HuH-7.5 (cell line): ENCODE results near the gene CNTNAP2.
"Not testable (repeated sequence)": the region's sequence is repeated elsewhere in the genome, so short reads cannot be mapped to it uniquely, and the experiment has no call there.

Source experiments
- DNase-seq: peaks from one replicate; pipeline ENCODE4 v3.0.0; 2011; ENCODE audit warnings: low spot score

Gene CNTNAP2

DNA sequence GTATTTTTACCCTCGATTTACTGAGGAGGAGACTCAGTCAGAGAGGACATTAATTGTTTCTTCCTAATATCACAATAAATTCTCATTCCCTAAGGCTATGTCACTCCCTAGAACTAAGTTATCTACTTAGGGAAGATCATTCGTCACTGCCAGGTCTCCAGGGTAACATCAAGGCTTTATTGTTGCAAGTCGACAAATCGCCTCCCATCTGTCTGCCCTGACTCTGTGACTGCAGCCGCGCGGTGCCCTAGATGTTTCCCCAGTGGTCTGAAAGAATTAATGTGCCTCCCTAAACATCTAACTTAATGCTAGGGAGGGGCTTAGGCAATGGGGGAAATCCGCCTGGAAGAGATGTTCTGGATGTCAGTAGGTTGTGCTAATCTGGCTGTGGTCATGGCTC, 1915.2 kb downstream of the CNTNAP2 start:
- no peak for DNase-seq

DNA sequence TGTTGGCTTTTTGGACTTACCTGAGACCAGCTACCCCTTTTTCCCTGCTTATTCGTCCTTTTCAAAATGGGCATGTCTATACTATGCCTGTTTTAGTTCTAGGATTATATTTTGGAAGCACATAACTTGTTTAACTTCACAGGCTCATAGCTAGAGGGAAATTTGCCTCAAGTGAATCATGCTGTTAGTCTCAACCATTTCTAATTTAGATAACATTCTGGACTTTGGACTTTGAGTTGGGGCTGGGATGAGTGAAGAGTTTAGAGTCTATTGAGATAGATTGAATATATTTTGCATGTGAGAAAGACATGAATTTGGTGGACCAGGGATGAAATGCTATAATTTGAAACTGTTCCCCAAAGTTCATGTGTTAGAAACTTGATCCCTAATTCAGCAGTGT, 1919.3 kb downstream of the CNTNAP2 start:
- DNase-seq = no peak

DNA sequence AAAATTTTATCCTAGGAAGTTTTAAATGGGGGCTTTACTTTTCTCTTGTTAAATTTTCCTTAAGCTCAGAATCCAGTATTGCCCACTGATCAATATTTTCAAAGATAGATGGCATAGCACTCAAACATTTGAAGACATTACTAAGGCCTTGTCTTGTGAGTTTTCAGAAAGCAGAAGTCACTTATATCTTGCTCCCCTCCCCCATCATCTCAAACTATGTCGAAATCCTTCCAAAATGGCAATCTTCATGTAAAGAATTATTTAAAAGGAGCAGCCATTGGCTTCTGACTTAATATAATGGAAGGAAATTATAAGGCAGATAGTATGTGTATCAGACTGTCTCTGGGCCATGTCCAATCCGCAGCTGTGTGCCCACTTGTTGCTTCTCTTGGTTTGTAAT, 1920.4 kb downstream of the CNTNAP2 start:
- DNase-seq = no peak

DNA sequence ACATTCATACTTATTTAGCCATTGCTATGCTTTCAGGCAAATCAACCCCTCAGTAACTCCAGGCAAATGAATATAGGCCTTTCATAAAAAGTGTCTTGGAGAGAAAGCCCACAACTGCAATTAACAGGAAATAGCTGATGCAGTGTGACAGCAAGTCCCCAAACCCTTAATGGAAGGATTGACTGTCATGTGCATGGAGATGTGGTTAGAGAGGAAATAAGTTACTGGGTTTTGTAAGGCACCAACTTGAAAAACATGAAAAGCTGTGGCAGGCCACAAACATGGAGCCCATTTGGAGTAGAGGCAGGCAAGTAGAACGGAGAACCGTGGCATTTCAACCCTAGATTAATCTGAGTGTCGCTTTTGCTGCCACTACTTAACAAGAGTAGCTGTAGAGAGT, 1924.6 kb downstream of the CNTNAP2 start:
- DNase-seq = no peak

DNA sequence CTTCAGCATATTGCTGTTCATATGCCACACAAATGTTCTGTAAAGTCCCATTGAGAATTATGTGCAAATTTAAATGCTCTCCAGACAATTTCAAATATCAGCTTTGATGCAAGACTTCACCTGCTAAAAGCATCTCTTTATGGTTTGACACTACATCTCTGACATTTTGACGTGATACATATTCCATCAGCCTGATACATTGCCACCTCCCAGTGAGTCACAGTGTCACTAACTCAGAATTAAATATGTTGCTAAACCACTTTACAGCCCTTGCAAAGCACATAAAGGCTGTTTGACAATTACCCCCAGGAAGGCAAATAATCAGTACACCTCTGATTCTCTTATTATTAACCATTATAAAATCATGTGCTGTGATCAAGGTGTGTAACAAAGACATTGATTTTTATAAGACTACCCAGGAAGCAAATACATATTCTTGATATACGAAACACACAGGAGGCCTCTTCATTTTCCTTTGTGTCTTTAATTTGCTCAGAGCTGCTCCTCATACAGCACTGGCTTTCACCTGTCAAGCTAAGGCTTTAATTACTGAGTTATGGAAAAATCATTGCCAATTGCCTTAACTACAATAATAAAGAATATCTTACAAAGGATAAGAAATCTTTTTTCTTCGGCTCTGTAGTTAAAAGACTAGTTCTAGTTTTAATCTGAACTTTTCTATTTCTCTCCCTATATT, 1926.5 kb downstream of the CNTNAP2 start:
- DNase-seq = no peak

DNA sequence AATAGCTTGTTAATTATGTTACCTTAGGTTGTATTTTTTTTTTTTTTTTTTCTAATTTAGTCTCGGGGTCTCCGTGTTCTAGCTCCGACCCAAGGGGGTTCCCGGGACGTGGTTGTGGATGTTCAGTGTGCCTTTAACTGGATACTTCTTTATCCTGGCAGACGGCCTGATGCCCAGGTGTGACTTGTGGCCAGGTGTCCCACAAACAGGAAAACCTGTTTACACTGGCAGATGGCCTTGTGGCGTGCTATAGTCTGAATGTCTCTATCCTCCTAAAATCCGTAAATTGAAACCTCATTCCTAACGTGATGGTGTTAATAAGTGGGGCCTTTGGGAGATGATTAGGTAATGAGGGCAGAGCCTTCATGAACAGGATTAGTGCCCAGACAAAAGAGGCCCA, 1927.6 kb downstream of the CNTNAP2 start:
- DNase-seq = no peak

DNA sequence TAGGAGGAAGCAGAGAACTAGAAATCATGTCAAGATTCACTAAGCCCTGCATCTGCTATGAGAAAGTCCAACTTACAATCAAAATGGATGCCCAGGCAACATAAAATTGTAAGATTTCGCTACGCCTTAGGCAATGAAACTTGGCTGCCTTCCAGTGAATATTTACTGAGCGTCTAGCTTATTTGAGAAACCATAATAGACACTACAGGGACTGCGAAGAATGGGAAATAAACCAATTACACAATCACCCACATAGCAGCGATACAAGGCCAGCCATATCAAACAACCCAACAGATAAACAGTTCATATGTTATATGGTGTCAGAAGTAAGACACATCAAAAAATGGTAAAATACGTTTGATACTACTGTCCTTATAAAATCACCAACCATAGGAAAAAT, 1928.9 kb downstream of the CNTNAP2 start:
- DNase-seq = no peak

DNA sequence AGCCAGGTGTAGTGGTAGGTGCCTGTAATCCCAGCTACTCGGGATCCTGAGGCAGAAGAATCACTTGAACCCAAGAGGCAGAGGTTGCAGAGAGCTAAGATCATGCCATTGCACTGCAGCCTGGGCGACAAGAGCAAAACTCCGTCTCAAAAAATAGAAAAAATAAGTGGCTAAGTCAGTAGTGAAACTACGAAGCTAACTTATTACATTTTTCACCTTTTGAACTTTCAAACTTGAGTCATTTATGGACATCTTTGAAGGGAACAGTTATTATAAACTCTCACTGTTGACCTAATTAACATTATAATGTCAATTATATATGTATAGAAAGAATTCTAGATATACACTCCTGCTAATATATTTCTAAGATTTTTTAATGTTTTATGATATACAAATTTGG, 1932.5 kb downstream of the CNTNAP2 start:
- DNase-seq = no peak

DNA sequence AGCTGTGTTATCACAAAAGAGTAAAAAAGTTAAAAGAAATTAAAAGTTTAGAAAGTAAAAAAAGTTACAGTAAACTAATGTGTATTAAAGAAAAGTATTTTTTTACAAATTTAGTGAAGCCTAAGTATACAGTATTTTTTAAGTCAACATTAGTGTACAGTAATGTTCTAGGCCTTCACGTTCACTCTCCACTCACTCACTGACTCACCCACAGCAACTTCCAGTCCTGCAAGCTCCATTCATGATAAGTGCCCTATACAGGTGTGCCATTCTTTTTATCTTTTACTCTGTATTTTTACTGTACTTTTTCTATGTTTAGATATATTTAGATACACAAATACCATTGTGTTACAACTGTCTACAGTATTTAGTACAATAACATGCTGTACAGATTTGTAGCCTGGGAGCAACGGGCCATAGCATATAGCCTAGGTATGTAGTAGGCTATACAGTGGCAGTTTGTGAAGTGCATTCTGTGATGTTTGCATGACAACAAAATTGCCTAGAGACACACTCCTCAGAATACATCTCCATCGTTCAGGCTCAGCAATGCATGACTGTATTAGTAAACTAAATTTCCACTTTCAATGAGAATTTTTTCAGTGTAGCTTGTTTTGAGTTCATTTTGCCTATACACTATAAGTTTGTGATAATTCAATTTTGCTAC, 1934.0 kb downstream of the CNTNAP2 start:
- DNase-seq = no peak

DNA sequence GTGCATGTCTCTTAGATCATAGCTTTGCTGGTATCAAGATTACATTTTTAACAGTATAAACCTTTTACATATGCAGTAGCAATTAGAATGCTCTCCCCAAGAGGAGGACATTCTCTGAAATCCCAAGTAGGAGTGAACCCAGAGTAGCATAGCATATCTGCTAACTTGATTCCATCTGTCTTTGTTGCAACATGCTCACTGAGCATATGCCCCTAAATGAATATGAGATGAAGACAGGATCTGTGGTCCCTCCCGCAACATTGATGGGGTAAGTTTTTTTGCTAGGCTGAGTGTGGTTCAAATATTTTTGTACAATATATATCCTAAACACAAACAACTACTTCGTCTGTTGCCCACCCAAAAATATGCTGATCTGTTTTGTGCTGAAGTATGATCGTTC, 1939.8 kb downstream of the CNTNAP2 start:
- no peak for DNase-seq

DNA sequence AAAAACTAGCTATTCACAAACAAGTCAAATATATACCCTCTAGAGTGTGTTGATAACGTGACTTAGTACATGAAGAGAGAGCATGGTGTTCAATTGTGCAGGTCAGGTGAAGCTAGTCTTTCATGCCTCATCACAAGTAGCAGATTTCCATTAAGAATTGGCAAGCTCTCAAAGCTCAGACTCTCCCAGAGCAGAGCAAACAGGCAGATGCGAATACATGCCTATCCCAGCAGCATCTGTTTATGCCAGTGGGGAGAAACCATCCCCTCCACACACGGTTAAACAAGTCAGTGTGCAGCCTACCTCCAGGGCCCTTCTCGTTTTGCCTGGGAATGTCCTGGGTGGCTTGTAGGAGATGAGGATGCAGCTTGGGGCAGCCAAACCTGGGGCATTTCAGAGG, 1941.5 kb downstream of the CNTNAP2 start:
- no peak for DNase-seq

DNA sequence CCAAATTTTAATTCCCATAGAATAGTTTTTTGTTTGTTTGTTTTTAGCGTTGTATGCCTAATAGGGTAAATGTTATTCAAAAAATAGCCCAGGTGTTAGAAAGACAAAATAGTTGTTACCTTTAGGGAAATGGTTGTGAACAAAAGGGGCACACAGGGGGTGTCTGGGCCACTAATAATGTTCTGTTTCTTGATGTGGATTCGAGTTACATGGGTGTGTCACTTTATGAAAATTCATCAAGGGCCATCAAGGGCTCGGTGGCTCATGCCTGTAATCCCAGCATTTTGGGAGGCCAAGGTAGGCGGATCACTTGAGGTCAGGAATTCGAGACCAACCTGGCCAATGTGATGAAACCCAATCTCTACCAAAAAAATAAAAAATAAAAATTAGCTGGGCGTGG, 1942.2 kb downstream of the CNTNAP2 start:
- DNase-seq = no peak

DNA sequence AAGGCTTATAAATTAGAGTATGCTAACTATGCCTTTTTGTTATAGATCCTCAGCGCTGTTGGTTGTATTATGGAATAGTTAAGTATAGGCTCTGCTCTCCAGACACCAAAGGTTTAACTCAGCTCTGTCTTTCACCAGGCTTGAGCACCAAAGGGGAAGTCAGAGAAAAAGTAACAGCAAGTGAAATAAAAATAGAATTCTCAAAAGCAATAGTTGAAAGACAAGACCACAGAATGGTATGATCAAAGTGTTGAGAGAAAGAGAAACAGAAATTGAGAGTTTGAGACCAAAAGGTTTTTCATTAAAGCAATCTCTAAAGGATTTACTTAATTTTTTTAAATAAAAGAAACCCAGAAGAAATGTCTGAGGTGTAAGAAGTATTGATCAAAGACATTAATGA, 1944.1 kb downstream of the CNTNAP2 start:
- no peak for DNase-seq

DNA sequence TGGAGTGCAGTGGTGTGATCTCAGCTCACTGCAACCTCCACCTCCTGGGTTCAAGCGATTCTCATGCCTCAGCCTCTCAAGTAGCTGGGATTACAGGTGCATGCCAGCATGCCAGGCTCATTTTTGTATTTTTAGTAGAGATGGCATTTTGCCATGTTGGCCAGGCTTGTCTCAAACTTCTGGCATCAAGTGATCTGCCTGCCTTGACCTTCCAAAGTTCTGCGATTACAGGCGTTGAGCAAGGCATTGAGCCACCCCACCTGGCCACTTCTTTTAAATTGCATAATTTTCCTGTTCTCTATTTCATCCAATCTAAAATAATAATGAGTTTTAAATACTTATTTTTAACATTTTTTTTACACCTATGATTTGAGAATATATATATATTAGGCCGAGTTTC, 1961.5 kb downstream of the CNTNAP2 start:
- not testable (repeated sequence) for DNase-seq

DNA sequence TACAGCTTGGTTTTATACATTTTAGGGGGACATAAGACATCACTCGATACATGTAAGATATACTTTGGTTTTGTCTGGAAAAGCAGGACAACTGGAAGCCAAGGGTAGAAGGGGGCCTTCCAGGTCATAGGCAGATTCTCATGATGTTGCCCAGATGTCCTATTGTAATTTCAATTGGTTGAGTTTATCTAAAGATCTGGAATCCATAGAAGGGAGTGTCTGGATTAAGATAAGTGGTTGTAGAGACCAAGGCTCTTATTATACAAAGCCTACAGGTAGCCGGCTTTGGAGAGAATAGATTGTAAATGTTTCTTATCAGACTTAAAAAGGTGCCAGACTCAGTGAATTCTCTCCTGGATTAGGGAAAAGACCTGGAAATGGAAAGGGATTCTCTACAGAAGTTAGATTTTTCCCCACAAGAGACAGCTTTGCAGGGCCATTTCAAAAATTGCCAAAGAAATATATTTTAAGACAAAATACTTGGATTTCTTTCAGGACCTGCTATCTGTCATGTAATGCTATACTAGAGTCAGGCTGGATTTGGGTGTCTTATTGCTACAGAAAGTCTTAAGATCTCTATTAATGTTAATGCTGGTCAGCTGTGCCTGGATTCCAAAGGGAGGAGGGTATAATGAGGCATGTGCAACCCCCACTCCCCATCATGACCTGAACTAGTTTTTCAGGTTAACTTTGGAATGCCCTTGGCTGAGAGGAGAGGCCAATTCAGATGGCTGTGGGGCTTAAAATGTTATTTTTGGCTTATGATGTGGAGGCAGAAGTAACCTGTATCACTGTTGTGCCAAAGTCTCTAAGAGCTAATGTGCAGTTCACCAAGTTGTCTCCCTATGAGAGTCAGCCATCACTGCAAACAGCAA, 1962.8 kb downstream of the CNTNAP2 start:
- DNase-seq = no peak

DNA sequence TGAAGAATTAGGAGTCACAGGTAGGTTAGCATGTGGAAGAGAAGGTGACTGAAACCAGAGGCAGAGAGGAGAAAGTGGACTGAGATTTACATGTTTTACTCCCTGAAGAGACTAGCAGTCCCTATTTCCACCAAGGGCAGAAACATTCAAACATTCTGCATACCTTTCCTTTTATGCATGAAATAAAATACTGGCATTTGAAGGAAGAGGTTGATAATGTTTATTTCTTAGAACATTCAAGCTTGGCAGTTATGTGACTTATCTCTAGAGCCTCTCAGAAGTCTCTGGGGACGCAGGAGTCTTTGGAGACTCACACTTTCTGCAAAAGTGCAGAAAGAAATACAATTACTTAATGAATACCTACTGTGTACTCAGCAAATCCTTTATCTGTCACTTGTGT, 1966.8 kb downstream of the CNTNAP2 start:
- DNase-seq = no peak

DNA sequence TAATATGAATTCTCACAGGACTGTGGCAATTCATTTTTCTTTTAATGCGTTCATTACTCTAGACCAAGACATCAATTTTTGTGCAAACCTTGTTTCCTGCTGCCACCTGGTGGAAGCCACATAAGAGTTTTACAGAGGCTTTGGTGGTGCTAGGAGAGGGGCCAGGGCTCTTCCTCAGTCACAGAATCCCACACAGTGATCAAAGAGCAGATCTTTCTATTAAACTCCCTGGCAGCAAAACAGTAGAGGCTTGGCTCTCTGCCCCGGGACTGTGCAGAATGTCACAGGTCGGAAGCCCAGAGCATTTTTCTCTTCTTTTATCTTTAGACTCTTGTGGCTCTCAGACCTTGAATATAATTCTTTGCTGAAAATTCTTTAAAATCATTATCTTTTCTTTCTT, 1967.5 kb downstream of the CNTNAP2 start:
- no peak for DNase-seq

DNA sequence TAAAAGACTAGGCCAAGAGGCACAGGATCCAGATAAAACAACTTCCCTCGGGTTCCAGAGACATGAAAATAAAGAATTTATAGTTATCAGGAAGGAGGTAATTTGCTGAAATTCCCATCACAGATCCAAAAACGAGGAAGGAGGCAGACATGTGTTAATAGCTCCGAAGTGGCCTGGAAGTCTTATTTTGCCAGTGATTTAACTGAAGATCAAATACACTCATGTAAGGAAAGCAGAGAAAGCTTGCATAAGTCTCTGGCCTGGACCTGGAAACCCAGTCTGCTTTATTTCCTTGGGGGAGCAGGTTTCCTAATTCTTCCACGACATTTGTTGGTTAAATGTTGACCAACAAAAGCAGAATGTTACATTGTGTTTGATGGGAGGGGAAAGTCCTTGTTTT, 1975.3 kb downstream of the CNTNAP2 start:
- no peak for DNase-seq

DNA sequence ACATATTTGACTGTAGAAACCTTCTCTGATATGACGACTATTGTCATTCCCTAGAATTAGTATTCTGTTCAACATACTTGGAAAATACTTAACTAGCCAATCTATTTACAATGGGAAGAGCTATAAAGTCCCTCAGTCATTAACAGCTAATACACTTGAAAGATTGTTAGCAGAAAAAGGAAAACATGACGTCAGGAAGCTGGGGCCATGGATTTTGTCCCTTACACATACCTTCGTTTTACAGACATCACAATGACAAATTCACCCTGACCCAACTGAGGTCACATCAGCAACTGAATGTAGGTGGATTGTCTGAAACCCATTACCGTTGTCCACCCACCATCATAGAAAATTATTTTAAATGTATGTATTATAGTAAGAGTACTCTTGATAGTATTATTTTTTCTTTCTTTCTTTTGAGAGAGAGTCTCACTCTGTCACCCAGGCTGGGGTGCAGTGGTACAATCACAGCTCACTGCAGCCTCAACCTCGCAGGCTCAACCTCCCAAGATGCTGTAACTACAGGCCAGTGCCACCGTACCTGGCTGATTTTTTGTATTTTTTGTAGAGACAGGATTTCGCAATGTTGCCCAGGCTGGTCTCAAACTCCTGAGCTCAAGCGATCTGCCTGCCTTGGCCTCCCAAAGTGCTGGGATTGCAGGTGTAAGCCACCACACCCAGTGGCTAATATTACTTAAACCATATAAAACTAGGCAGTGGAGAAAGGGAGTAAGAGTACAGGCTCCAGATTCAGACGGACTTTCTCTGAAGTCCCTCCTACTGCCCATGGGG, 1977.0 kb downstream of the CNTNAP2 start:
- DNase-seq = no peak

DNA sequence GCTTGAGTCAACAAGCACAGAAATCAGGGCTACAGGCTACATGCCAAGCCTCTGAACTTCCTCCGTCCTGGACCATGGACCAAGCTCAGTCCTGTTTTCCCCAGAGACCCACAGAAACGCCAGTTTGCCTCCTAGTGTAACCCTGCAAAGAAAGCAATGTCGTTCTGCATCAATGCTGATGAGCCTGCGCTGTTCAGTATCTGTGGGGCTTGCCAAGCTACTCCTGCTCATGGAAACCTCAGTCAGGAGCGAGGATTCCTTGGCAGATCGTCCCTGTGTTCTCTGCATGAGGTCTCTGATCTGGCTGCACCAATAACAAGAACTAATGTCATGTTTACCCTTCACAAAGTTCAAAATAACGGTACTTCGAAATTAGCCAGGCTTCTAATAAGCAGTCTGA, 1978.5 kb downstream of the CNTNAP2 start:
- no peak for DNase-seq

DNA sequence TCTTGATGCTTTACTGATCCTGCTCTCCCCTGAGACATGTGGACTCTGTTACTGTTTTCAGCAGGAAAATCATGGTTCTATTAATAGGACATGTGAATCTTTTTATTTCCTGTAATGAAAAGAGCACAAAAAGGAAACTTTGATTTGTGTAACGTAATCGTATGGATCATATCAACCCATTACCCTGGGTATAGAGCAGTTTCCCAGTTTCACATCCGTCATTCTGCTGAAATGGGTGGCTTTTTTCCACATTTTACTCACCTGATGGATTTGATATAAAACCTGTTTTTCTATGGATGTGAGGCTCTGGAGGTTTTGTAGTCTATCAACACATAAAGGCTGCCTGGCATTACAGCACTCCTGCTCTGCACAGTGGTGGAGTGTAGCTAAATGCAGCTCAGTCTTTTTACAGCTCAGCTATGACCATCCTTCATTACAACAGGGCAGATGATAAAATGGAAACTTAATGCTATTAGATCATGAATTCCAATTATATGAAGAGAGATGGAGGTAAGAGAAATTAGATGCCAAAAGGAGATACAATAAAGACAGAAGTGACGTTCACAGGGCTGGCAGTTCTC, 1987.6 kb downstream of the CNTNAP2 start:
- no peak for DNase-seq

DNA sequence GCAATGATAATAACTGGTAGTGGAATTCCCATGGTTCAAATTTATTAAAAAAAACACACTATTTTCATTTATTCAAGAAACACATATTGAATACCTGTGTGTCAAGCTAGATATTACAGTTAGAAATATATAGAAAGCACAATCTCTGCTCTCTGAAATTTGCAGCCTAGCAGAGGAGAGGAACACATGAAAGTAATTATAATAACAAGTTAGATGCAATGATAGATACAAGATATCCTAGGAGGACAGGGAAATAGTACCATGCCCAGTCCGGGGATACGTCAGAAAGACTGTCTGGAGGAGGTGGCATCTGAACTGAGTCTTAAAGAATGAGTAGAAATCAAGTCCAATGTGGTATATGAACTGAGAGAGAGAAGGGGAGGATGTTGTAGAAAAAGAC, 1988.3 kb downstream of the CNTNAP2 start:
- no peak for DNase-seq
